ENCODE data around the gene THRA. TPM values are rescaled to one million over a fixed set of nuclear protein-coding genes. Genes with fewer than 3 reads are reported as not detected.

THRA gene
- polyA plus RNA-seq, 6 donors from 2014 or later: 1.9 to 5.3 (median 4.7) TPM

- DNase-seq (no peak), ATAC-seq (ENCODE audit: low read depth in 2 of 2) (no peak)
- peaks cover 7 to 37% of the 10 kb centered on the region in 2 donors for H3K36me3 Mint-ChIP-seq
- H3K27me3 Mint-ChIP-seq: no peaks in the 10 kb centered on the region
- peaks cover 0 to 15% (median 3%) of the 10 kb centered on the region in 3 donors for H3K4me1 Mint-ChIP-seq
- no peaks in the 10 kb centered on the region for H3K9me3 Mint-ChIP-seq
- no peak overlapping the region for H3K4me3 Mint-ChIP-seq
- H3K27ac Mint-ChIP-seq: no peak overlapping the region
These were observed 39.7 kb upstream of the THRA start for GRCh38 chr17:40022961-40023541.

GRCh38 chr17:40023590-40024292 is 39.0 kb upstream of the THRA start:
- Mint-ChIP-seq H3K27ac (no peak overlapping the region), H3K9me3 (no peaks in the 10 kb centered on the region), H3K4me3 (no peak overlapping the region), H3K36me3 (peaks cover 9 to 40% of the 10 kb centered on the region in 2 donors), H3K4me1 (peaks cover 0 to 12% (median 3%) of the 10 kb centered on the region in 3 donors), H3K27me3 (no peaks in the 10 kb centered on the region)
- no peak for ATAC-seq (ENCODE audit: low read depth in 2 of 2)
- no peak for DNase-seq

- ATAC-seq (ENCODE audit: low read depth in 2 of 2) (no peak), DNase-seq (no peak)
- Mint-ChIP-seq H3K4me3 (no peak overlapping the region), H3K9me3 (no peaks in the 10 kb centered on the region), H3K27ac (no peak overlapping the region), H3K36me3 (peaks cover 13 to 40% of the 10 kb centered on the region in 2 donors), H3K4me1 (peaks cover 0 to 7% (median 3%) of the 10 kb centered on the region in 3 donors), H3K27me3 (no peaks in the 10 kb centered on the region)
These were observed 37.9 kb upstream of the THRA start for GRCh38 chr17:40024901-40025300.

- Mint-ChIP-seq H3K27ac (peak overlapping the region in 1 of 6 donors; percentile 34), H3K4me1 (peaks cover 0 to 7% (median 3%) of the 10 kb centered on the region in 3 donors), H3K27me3 (no peaks in the 10 kb centered on the region), H3K9me3 (no peaks in the 10 kb centered on the region), H3K36me3 (peaks cover 13 to 39% of the 10 kb centered on the region in 2 donors), H3K4me3 (no peak overlapping the region)
- ATAC-seq (ENCODE audit: low read depth in 2 of 2) (no peak), DNase-seq (no peak)
These were observed 37.2 kb upstream of the THRA start for GRCh38 chr17:40025559-40025958.

- no peaks in the 10 kb centered on the region for H3K9me3 Mint-ChIP-seq
- H3K4me1 Mint-ChIP-seq: peaks cover 0 to 7% (median 3%) of the 10 kb centered on the region in 3 donors
- H3K27me3 Mint-ChIP-seq: no peaks in the 10 kb centered on the region
- DNase-seq (no peak), ATAC-seq (ENCODE audit: low read depth in 2 of 2) (no peak)
- peak overlapping the region in 1 of 6 donors; percentile 34 for H3K27ac Mint-ChIP-seq
- no peak overlapping the region for H3K4me3 Mint-ChIP-seq
- H3K36me3 Mint-ChIP-seq: peaks cover 13 to 35% of the 10 kb centered on the region in 2 donors
These were observed 36.6 kb upstream of the THRA start for GRCh38 chr17:40025991-40026815.

DNA sequence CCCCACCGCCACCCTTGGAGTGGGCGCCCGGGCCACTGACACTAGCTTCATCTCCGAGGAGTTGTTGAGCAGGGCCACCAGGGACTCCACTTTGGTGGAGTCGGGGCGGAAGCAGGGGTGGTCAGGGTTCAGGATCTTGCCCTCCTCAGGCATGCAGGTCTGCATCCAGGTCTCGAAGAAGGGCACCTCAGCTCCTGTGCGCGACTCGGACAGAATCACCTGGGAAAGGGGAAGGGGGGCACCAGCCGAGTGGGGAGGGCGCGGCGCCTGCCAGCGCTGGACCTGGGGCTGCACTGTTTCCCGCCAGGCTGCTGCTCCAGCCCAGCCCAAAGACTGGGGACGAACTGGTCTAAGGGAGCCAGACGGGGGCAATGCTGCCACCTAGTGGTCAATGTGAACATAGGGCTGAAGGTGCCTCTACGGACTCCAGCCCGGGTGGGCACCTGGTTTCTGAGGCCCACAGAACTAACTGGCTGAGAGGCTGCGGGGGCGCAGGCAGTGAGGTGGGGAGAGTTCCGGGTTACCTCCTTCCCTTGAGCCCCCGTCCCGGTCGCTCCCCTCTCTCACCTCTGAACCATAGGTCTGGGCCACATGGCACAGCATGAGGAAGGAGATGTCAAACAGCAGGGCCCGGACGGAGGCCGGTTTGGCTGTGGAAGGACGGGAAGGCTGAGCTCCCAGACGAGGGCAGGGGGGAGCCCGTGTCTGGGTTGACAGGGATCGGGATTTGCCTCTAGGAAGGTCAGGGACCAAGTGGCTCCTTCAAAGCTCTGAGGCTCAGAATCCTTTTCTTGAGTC is 35.8 kb upstream of the THRA start:
- DNase-seq: peak; percentile 67
- peak; percentile 95 to 96 for ATAC-seq (ENCODE audit: low read depth in 2 of 2)
- peaks cover 13 to 33% of the 10 kb centered on the region in 2 donors for H3K36me3 Mint-ChIP-seq
- H3K9me3 Mint-ChIP-seq: no peaks in the 10 kb centered on the region
- H3K27ac Mint-ChIP-seq: no peak overlapping the region
- peaks cover 0 to 7% (median 4%) of the 10 kb centered on the region in 3 donors for H3K4me1 Mint-ChIP-seq
- H3K4me3 Mint-ChIP-seq: no peak overlapping the region
- no peaks in the 10 kb centered on the region for H3K27me3 Mint-ChIP-seq

- Mint-ChIP-seq H3K4me1 (peaks cover 0 to 7% (median 5%) of the 10 kb centered on the region in 3 donors), H3K27me3 (no peaks in the 10 kb centered on the region), H3K9me3 (no peaks in the 10 kb centered on the region), H3K36me3 (peaks cover 13 to 39% of the 10 kb centered on the region in 2 donors), H3K4me3 (no peak overlapping the region), H3K27ac (no peak overlapping the region)
- ATAC-seq (ENCODE audit: low read depth in 2 of 2) (no peak), DNase-seq (no peak)
These were observed 35.2 kb upstream of the THRA start for GRCh38 chr17:40027614-40028012.

- Mint-ChIP-seq H3K27ac (no peak overlapping the region), H3K4me1 (peaks cover 0 to 7% (median 5%) of the 10 kb centered on the region in 3 donors)
- no peak for ATAC-seq (ENCODE audit: low read depth in 2 of 2)
These were observed 34.2 kb upstream of the THRA start for GRCh38 chr17:40028595-40028994.

DNA sequence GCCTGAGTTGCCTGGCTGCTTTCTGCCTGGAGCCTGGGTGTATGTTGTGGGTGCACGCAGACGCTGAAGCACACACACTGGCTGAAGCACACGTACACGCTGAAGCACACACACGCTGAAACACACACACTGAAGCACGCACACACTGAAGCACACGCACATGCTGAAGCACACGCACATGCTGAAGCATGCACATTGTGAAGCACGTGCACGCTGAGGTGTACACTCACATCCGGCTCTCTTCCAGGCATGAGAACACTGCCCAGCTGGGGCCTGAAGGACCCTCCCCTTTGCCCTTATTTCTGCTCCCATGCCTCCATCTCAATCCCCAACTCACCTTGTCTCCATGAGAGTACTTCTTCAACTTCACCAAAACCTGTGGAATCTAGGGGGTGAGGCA is 31.1 kb upstream of the THRA start:
- ATAC-seq (ENCODE audit: low read depth in 2 of 2) (no peak), DNase-seq (no peak)
- H3K27ac Mint-ChIP-seq: peak overlapping the region in 2 of 6 donors; percentile 39 to 66
- no peak overlapping the region for H3K4me3 Mint-ChIP-seq
- no peaks in the 10 kb centered on the region for H3K9me3 Mint-ChIP-seq
- no peaks in the 10 kb centered on the region for H3K27me3 Mint-ChIP-seq
- peaks cover 6 to 38% of the 10 kb centered on the region in 2 donors for H3K36me3 Mint-ChIP-seq
- peaks cover 0 to 6% (median 5%) of the 10 kb centered on the region in 3 donors for H3K4me1 Mint-ChIP-seq

More at GRCh38 chr17:40028595-40028994, 34.2 kb upstream of the THRA start:
- H3K4me3 Mint-ChIP-seq: no peak overlapping the region
- DNase-seq: no peak
- H3K9me3 Mint-ChIP-seq: no peaks in the 10 kb centered on the region
- no peaks in the 10 kb centered on the region for H3K27me3 Mint-ChIP-seq
- peaks cover 13 to 45% of the 10 kb centered on the region in 2 donors for H3K36me3 Mint-ChIP-seq

GRCh38 chr17:40032322-40033320 is 30.1 kb upstream of the THRA start:
- Mint-ChIP-seq H3K4me1 (peaks cover 0 to 5% (median 0%) of the 10 kb centered on the region in 3 donors), H3K27me3 (no peaks in the 10 kb centered on the region), H3K4me3 (peak overlapping the region in 1 of 8 donors; percentile 58), H3K9me3 (no peaks in the 10 kb centered on the region), H3K36me3 (peaks cover 6 to 38% of the 10 kb centered on the region in 2 donors), H3K27ac (peak overlapping the region in 1 of 6 donors; percentile 41)
- no peak for ATAC-seq (ENCODE audit: low read depth in 2 of 2)
- DNase-seq: no peak

- no peak overlapping the region for H3K4me3 Mint-ChIP-seq
- H3K9me3 Mint-ChIP-seq: no peaks in the 10 kb centered on the region
- no peaks in the 10 kb centered on the region for H3K27me3 Mint-ChIP-seq
- peaks cover 6 to 38% of the 10 kb centered on the region in 2 donors for H3K36me3 Mint-ChIP-seq
- peaks cover 0 to 2% (median 0%) of the 10 kb centered on the region in 3 donors for H3K4me1 Mint-ChIP-seq
- H3K27ac Mint-ChIP-seq: no peak overlapping the region
- DNase-seq (no peak), ATAC-seq (ENCODE audit: low read depth in 2 of 2) (no peak)
These were observed 29.4 kb upstream of the THRA start for GRCh38 chr17:40033339-40033738.

Data from naive B cell (primary cell).